HG03521 (cell line): ENCODE measurements around the gene GPR139.

Experiments
- ATAC-seq: cut with Tn5 transposase; IDR thresholded peaks from one replicate; pipeline ENCODE4 v1.9.1; 2021; ENCODE audit warnings: mild to moderate bottlenecking, moderate library complexity; ENCODE audit not compliant: unreplicated experiment

GPR139 gene

DNA sequence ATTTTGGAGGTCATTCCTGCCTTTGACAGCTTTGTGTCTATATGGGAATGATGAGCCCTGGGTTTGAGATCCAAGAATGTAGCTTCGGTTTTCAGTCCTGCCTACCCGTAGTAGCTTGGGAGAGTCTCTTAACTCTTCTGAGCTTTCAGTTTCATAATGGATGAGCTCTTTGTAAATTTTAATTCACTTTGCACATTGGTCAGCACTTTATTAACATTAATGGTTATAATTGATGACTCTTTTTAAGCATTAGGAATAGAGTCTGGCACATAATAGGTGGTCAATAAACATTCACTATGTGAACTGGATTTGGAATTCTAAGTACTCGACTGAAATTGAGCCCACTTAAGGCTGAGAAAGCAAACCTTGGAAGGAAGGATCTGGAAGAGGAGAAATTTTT is 17.3 kb downstream of the GPR139 start:
- no peak for ATAC-seq

- ATAC-seq = no peak
These were observed 20.4 kb downstream of the GPR139 start for GRCh38 chr16:20053336-20053735.

GRCh38 chr16:20051611-20052010 is 22.1 kb downstream of the GPR139 start:
- no peak for ATAC-seq

DNA sequence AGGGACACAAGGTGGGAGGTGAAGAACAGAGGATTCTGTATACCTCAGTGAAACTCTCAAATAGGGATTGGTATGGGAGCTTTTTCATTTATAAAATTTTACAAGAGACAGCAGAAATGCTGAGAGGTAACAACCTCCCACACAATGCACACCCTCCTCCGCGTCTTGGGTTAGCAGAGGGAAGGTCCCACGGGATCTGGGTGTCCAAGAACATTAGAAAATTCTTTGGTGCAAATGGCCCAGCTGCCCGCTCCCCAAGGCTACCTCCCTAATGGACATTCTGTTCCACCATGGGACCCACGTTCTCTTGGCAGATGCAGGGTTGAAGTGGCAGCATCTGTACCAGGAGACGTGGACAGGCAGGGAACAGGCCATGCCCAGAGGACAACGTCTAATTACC is 22.5 kb downstream of the GPR139 start:
- ATAC-seq = no peak

GRCh38 chr16:20049831-20050230 is 23.9 kb downstream of the GPR139 start:
- ATAC-seq = no peak

- no peak for ATAC-seq
These were observed 27.8 kb downstream of the GPR139 start for GRCh38 chr16:20045886-20046285.

- no peak for ATAC-seq
These were observed 30.8 kb downstream of the GPR139 start for GRCh38 chr16:20042848-20043247.

DNA sequence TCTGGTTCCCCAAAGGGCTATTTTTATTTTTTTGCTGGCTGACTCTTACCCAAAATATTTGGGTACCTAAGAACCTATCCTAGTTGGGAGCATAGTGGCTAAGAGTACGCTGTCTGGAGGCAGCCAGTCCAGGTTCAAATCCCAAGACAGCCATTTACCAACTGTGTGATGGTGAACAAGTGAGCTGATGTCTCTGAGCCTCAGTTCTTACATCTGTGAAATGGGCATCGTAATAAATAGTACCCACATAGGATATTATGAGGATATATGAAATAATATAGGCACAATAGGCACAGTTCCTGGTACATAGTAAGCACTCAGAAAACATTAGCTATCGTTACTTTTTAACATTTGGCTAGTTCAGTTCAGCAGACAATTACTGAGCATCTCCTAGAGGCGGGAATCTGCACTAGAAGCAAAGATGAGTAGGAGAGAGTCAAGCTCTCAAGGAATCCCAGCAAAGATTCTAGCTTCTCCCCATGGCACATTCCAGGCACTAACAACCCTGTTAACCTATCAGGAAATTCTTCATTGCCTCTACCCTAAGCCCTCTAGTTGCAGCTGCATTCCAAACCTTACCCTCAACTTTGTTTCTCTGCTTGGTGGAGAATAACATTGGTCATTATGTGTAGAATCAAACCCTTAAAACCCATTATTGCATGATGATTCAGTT is 31.6 kb downstream of the GPR139 start:
- ATAC-seq = no peak

GRCh38 chr16:20040011-20040410 is 33.7 kb downstream of the GPR139 start:
- no peak for ATAC-seq

GRCh38 chr16:20029611-20030010 is 44.1 kb downstream of the GPR139 start:
- ATAC-seq = no peak

- no peak for ATAC-seq
These were observed 47.2 kb downstream of the GPR139 start for GRCh38 chr16:20026361-20027072.

DNA sequence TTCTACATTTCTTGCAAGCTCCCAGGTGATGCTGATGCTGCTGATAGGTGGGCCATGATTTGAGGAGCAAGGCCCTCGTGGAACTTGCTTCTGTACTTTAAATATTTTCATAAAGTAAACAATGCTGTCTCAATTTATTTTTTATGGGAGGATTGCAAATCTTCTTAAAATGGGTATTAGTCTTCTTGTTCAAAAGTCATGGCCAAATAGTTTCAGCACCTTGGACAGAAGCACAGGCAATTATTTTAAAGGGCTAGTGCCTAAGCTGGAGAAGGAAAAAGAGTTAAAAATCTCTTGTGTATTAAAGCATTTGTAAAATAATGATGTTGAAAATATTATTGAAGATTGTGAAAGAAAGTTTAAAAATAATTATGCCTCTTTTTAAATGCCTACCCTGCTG is 50.5 kb downstream of the GPR139 start:
- no peak for ATAC-seq

DNA sequence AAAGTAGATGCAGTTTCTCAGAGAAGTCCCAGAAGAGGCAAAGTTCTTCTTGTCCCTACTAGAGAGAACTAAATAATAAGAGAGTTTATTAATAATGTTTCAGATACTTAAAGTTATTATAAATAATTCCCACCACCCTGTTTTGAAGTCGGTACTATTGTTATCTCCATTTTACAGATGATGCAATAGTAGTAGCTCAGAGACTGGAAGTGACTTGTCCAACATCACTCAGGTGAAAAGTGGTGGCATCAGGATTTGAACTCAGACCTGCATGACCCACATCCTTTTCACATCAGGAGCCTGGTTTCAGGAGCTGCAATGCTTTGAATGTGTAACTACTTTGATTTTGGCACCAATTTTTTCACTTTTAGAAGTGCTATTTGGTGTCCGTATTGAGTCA is 52.7 kb downstream of the GPR139 start:
- no peak for ATAC-seq

- no peak for ATAC-seq
These were observed 53.6 kb downstream of the GPR139 start for GRCh38 chr16:20020083-20020482.

DNA sequence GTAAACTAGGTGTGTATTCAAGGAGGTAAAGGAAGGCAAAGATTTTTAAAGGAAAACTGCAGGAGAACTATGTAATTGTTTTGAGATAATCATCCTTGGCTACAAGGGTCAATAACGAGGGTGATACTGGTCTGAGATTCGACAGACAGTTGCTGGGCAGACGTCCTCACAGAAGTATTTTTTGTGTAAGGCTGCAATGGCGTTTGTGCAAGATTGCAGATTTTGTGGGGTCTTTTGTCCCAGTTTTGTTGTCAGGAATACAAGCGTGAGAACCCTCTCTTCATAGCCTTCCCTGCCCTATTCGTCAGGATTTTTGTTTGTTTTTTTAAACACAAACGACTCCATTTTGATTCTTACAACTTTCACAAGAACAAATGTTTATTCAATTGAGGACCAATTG is 57.5 kb downstream of the GPR139 start:
- ATAC-seq = no peak

DNA sequence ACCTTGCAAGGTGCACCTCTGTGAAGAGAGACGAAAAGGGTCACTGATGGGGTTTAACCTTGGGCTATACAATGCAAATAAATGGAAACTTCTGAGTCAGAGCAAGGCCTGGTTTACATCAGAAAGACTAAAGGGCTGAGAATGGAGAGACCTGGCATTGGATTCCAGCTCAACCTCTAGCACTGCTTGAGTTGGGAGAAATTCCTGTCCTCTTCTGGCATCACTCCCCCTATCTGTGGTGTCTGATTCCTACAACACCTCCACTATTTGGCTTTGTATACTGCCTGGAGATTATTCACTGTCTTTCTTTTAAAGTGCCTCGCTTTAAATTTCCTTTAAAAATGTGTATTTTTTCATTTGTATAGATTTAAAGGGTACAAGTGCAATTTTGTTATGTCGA is 68.8 kb downstream of the GPR139 start:
- no peak for ATAC-seq

GRCh38 chr16:20002936-20003335 is 70.8 kb downstream of the GPR139 start:
- no peak for ATAC-seq

DNA sequence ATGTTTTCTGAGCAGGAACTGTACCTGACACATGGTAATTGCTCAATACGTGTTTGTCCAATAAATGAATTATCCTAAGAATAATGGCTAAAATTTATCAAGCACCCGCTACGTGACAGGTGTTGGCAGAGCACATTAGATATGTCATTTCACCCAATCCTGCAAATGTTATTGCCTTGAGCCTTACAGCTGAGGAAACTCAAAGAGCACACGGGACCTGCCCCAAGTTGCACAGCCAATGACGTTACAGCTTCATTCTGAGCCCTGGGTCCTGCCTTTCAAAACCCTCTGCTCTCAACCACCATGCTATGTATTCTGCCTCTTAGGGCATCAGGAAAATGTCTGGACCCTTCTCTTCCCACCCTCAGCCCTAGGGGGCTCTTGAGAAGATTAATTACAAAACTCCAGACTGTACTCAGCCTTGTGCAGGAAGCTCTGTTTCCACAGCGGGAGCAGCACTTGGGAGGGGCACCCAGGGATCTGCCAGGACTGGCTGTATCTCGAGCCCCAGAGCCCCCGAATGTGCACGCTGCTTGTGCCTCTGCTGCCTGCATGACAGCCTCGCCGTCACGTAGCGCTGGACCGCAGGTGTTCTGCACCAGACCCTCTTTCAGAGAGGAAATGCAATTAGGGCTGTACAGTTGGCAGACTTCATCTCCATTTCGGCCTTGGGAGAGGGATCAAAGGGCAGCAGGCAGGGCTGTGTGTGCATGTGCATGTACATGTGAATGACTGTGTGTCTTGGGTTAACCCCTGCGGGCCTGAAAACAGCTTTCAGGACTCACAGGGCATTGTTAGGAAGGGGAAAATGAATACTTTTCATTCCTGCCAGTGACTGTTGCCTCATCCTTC is 71.6 kb downstream of the GPR139 start:
- no peak for ATAC-seq

GRCh38 chr16:19997734-19998133 is 76.0 kb downstream of the GPR139 start:
- no peak for ATAC-seq

DNA sequence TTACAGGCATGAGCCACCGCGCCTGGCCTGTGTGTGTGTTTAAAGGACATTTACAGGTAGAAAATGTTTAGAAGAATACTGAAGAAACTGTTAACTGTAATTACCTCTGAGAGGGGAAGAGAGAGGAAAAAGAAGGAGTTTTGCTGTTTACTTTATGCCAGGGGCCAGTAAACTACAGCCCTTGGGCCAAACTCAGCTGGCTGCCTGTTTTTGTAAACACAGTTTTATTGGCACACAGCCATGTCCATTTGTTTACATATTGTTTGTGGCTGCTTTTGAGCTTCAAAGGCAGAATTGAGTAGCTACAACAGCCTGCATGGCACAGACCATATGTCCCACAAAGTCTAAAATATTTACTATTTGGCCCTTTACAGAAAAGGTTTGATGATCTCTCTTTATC is 76.4 kb downstream of the GPR139 start:
- ATAC-seq = no peak

DNA sequence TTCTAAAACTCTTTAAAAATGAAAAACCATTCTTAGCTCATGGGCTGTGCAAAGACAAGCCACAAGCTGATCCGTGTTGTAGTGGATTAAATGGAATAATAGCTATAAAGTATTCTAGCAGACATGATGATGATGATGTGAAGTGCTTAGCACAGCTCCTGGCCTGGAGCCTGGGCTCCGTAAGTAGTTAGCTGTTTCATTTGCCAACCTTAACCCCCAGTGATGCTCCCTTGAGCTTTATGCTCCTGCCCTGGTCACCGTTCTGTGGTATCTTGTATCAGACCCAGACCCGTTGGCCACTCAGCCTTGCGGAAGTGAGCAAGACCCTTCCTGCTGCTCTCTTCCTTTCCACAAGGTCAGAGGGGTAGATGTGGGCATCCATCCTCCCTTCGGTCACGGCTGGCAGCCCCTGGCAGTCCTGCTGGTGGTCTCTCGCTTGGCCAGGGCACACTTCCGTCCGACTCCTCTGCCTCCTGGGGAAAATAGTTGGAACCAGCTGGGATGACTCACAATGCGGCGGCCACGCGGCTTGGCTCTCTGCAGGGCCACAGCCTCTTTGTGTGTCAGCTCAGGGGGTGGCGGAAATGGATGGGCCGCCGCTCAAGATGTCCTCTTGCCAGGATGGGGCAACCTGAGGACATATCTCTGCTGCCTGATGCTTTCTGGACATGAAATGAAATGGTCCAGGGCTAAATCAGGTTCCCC is 79.1 kb downstream of the GPR139 start:
- no peak for ATAC-seq
